Measurements from ENCODE around the gene NEK8. TPM values are rescaled to one million over a fixed set of nuclear protein-coding genes. Genes with fewer than 3 reads are reported as not detected.
"Not testable (repeated sequence)": the region's sequence is repeated elsewhere in the genome, so short reads cannot be mapped to it uniquely, and the experiment has no call there.

Gene NEK8
- polyA plus RNA-seq, 1 donor: 11.2 TPM

GRCh38 chr17:28707339-28707720 lies 21.3 kb upstream of the NEK8 start:
- DNase-seq: no peak

- DNase-seq: peak; percentile 92
These were observed 17.5 kb upstream of the NEK8 start for GRCh38 chr17:28710861-28711722.

DNA sequence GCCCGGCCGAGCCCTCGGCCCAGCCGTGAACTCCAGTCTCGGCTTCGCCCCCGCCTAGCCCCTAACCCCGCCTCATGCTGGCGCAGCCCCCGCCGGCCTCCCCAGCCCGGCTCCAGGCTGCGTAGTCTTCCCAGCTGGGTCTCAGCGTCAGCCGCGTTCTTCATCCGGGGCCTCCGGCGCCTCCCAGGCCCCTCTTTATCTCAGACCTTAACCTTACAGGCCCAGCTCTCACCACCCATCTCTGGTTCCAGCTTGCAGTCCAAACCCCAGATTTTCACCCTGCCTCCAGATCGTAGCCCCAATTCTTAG lies 16.9 kb upstream of the NEK8 start, which contains the start of gene PROCA1:
PROCA1 (minus strand) TSS at position 166 of the 309 bp plus-strand sequence. CDS start 228 bp downstream, outside the sequence.
- no peak for DNase-seq

DNA sequence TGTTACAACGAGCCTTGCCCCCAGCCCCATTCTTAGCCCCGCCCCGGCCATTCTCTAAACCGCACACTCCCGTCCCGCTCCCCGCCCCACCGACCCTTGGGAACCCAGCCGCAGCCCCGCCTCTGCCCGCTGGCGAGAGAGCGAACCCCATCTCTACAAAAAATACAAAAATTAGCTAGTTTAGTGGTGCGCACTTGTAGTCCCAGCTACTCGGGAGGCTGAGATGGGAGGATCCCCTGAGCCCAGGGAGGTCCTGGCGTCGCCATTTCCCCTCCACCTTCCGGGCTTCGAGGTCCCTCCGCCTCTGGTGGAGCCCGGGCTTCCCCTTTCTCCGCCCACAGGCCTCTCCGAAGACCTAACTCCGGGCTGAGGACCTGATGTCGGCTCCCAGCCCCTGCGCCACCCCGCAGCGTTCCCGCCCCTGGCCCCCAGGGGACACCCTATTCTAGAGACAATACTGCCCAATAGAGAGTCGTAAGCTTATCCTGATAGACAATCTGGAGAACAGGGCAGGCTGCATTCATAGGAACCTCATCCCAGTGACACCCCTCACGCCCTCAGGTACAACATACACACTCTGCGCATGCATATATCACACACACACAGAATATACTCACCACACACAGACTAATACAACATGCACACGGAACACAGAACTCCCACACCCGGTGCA lies 16.4 kb upstream of the NEK8 start:
- DNase-seq: no peak

DNA sequence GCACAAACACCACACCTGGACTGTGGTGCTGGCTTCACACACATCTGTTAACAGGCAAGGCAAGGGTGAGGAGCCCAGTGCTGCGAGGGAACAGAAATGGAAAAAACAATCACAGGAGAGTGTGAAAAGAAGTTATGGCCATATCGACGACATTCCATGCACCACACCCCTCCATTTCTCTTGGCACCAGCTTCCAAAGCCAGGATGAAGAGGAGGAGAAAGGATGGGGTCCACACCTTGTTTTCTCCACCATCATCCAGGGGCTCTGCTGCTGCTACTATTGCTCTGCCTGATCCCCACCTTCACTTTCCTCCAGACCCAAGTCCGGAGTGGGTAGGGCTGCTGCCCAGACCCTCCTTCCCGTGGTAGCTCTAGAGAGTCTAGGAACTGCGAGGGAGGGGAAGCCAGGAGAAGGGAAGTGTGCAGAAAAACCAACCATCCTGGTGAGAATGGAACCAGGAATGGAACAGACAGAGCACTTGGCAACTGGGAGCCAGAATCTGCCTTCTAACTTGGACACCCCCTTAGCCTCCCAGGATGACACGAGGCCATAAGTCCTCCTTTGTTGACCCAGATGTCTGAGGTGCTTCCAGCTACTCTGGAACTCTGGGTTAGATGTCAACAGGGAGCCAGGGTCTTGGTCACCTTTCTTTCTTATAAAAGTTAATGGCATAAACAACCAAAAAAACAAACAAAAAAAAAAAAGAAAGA lies 15.7 kb upstream of the NEK8 start:
- DNase-seq: no peak

- no peak for DNase-seq
These were observed 14.3 kb upstream of the NEK8 start for GRCh38 chr17:28714281-28714680.

GRCh38 chr17:28715217-28715616 lies 13.4 kb upstream of the NEK8 start:
- no peak for DNase-seq

DNA sequence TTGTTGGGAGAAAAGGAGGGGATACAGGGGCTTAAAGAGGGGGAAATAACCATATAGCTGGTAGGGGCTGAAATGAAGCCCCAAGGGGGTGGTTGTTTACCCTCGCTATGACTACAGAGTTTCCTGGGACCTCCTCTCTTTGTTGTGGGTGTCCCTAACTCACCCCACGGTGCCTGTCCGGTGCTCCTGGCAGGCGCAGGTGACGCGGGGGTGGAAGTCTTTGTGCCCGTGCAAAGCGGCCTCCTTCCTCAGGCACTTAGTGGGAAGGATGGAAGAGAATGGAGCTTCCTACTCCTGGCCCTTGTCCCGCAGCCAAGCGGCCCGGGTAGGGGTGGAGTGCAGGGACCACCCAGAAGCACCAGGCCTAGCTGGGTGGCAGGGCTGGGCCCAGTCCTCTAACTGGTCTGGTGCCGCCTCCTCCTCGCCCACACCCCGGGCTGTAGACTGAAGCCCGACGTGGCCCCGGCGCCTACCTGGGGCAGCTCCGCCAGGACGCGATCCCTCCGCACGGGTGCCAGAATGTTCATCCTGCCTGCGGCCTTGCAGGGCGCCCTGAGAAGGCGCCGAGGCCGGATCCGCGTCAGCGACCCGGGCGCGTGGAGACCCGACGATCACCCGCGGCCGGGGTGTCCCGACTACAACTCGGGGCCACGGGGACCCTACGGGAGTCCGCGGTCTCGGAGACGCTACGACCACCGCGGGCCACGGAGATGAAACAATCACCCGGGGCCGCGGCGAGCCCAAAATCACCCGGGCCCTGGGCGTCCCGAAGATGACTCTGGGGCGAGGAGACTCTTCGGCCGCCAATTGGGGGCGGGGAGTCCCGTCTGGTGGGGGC lies 11.6 kb upstream of the NEK8 start:
- peak; percentile 27 for DNase-seq

GRCh38 chr17:28717578-28718332 lies 10.8 kb upstream of the NEK8 start, which contains the start of gene RAB34:
TSS of gene RAB34 (minus strand) at chr17:28717868. CDS start at chr17:28717266, 602 bp downstream.
- DNase-seq: peak; percentile 93

DNA sequence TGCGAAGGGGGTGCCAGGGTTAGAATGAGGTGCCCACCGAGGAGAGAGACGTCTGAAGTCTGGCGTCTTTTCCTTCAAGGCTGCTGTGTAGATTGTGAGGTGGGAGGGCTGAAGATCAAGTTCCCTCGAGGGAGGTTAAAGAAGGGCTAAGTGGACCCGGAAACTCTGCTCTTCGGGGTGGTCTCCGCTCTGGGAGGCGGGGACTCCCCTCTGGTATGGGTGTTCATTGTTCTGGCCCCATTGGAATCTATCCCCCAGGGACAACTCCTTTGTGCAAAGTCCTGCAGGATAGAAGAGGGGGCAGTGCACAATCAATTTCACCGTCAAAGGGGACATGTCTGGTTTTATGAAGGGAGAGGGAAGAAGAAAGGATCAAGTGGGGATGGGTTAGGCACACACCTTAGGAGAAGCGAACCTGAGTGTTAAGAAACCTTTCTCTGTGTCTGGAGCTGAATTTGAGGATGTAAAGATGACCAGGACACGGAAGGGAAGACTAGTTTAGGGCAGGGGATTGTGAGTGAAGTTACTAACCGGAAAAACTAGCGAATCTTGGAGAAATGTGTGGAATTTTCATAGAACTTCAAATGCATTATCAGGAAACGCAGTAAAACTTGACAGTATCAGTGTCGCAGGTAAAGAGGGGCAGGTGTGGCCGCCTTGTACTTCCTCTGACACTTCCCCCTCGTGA lies 10.1 kb upstream of the NEK8 start:
- DNase-seq: peak; percentile 71

- no peak for DNase-seq
These were observed 9.6 kb upstream of the NEK8 start for GRCh38 chr17:28719021-28719433.

GRCh38 chr17:28720247-28720996 lies 8.2 kb upstream of the NEK8 start:
- DNase-seq: no peak

DNA sequence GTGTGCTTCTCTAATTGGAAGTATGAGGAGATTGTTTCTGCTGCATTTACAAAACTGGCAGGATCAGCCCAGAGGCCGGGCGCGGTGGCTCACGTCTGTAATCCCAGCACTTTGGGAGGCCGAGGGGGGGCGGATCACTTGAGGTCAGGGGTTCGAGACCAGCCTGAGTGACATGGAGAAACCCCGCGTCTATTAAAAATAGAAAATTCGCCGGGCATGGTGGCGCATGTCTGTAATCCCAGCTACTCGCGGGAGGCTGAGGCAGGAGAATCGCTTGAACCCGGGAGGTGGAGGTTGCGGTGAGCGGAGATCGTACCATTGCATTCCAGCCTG lies 7.6 kb upstream of the NEK8 start:
- not testable (repeated sequence) for DNase-seq

- no peak for DNase-seq
These were observed 6.0 kb upstream of the NEK8 start for GRCh38 chr17:28722417-28723158.

DNA sequence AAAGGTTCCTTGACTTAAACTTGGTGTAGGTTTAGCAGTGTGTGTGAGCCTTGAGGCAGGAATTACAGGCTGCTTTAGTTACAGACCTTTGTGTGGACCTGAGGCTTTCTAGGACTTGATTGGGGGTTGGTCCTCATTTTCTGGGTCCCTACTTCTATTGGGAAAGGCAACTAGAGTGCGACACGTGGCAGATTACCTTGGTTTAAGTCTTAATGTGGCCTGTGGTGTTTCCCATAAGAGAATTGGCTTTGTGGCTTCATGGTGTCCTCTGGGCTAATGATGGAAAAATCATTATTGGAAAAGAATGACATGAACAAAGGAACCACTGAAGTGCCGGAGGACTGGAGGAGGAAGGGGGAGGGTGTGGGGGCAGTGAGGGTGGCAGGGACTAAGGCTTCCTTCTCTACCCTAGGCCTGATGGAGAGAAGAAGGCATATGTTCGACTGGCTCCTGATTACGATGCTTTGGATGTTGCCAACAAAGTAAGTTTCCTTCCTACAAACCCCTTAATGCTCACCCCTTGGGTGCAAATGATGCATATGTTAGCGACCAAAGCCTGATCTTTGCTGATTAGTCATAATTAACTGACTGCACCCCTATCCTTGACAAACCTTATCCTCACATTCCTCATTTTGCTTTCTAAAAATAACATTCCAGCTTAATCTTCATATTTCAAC lies 5.3 kb upstream of the NEK8 start:
- DNase-seq: no peak

GRCh38 chr17:28723836-28724499 lies 4.6 kb upstream of the NEK8 start:
- DNase-seq: not testable (repeated sequence)

DNA sequence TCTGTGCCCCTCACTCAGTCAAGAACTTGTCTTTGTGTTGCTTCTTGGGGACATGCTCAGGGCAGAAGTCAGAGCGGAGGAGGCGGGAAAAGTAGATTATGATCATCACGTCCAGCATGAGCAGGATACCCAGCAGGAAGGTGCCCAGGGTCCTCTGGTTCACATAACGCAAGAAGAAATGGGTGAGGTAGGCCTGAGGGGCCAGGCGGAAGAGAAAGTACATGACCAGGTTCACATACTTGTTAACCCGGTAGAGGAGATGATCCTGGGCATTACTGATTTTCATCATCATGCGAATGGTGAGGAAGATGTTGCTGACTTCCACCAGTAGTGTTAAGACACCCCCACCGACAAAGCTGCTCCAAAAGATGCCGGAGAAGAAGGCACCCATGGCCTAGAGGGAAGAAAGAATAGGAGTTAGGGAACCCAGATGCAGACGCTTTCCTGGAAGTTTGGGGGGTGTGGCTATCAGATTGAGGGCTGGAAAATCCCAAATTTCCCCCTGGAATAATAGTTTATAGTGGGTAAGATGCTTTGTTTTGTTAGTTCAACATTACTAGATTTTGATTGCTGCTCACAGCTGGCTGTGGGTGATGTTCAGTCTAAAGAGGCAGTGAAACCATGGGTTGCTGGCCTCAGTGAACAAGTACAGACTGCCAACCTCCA lies 4.0 kb upstream of the NEK8 start:
- DNase-seq: no peak

Data from left kidney (tissue), 2 donors.